ENCODE measurements around the gene IPO4. TPM values are rescaled to one million over a fixed set of nuclear protein-coding genes. Genes with fewer than 3 reads are reported as not detected.

Gene IPO4
- total and polyA plus RNA-seq, 2 of the 13 experiments (the other 11 are each of a cell fraction or from before 2014, with no cell fraction given) = 39.0 to 179 TPM

DNA sequence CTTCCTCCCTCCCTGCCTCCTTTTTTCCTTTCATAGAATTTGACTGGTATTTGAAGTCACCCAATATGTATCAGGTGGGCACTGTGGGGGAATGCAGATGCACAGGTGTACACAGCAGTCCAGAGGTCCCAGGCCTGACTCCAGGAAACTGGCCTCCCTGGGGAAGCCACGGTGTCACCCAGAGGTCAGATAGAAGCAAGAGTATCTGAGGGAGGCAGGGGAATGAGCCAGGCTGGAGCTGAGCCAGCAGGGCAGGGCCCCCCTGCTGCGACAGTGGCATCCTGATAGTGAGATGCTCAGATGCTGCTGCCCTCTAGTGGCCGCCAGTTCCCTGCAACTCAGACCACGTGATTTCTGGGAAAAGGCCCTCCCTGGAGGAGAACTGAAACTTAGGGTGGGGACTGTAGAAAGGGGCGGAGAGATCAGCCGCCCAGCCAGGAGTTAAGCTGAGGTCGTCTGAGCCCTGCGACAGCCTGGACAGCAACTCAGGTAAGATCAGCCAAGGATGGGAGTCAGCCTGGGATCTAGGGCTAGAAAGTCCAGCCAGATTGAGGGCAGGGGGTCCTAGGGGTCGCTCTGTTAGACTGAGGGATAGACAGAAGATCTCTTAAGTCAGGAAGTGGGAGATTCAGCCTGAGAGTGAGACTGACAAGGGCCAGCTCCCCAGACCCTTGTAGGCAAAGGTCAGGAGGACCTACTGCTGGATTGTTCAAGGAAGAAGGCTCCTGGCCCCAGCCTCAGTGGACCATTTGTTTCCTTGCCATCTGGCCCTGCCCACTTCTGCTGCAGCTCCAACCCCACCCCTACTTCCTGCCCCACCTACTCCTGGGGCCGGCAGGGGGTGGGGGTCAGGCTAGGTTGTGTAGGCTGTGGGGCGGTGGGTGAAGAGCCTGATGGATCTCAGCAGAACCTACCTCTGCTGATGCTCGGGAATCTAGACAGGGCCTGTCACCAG is 27.5 kb downstream of the IPO4 start, which contains the start of gene IRF9 (continued):
- TF ChIP-seq PHF8 (CRISPR knock-in tag; IDR thresholded peaks at IDR 0.05) (peak; percentile 81), CREM (IDR thresholded peaks at IDR 0.05) (peak; percentile 77), CREM (CRISPR knock-in tag; IDR thresholded peaks at IDR 0.05) (no peak; the same call in 1 of the 2 replicates), ZNF558 (CRISPR knock-in tag; IDR thresholded peaks at IDR 0.05; ENCODE audit: borderline replicate concordance) (no peak), ZNF260 (CRISPR knock-in tag; IDR thresholded peaks at IDR 0.05; ENCODE audit: borderline replicate concordance, low read depth) (no peak; the same call in 1 of the 2 replicates), ZFP37 (CRISPR knock-in tag; IDR thresholded peaks at IDR 0.05; ENCODE audit: borderline replicate concordance) (peak; percentile 70; the same call in 1 of the 2 replicates), IKZF4 (CRISPR knock-in tag; IDR thresholded peaks at IDR 0.05; ENCODE audit: borderline replicate concordance, low read depth, not compliant biosample characterization) (peak; percentile 71), ATF7 (IDR thresholded peaks at IDR 0.05) (no peak), ATF7 (CRISPR knock-in tag; IDR thresholded peaks at IDR 0.05) (no peak), CC2D1A (CRISPR knock-in tag; IDR thresholded peaks at IDR 0.05) (no peak), ZNF317 (CRISPR knock-in tag; IDR thresholded peaks at IDR 0.05) (peak; percentile 88), ZNF251 (CRISPR knock-in tag; IDR thresholded peaks at IDR 0.05) (no peak), RORA (CRISPR knock-in tag; IDR thresholded peaks at IDR 0.05) (no peak), ZNF577 (CRISPR knock-in tag; IDR thresholded peaks at IDR 0.05; ENCODE audit: borderline replicate concordance, low read depth) (no peak), NR1H2 (CRISPR knock-in tag; IDR thresholded peaks at IDR 0.05; ENCODE audit: borderline replicate concordance, low read depth) (peak; percentile 62; the same call in 1 of the 2 replicates), FOXO4 (CRISPR knock-in tag; conservative IDR thresholded peaks at IDR 0.05) (no peak)
- TF ChIP-seq, protein P1, sequence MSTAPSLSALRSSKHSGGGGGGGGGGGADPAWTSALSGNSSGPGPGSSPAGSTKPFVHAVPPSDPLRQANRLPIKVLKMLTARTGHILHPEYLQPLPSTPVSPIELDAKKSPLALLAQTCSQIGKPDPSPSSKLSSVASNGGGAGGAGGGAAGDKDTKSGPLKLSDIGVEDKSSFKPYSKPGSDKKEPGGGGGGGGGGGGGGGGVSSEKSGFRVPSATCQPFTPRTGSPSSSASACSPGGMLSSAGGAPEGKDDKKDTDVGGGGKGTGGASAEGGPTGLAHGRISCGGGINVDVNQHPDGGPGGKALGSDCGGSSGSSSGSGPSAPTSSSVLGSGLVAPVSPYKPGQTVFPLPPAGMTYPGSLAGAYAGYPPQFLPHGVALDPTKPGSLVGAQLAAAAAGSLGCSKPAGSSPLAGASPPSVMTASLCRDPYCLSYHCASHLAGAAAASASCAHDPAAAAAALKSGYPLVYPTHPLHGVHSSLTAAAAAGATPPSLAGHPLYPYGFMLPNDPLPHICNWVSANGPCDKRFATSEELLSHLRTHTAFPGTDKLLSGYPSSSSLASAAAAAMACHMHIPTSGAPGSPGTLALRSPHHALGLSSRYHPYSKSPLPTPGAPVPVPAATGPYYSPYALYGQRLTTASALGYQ (CRISPR knock-in tag; IDR thresholded peaks at IDR 0.05) = peak; percentile 92; the same call in 1 of the 2 replicates
- TF ChIP-seq, protein P2, sequence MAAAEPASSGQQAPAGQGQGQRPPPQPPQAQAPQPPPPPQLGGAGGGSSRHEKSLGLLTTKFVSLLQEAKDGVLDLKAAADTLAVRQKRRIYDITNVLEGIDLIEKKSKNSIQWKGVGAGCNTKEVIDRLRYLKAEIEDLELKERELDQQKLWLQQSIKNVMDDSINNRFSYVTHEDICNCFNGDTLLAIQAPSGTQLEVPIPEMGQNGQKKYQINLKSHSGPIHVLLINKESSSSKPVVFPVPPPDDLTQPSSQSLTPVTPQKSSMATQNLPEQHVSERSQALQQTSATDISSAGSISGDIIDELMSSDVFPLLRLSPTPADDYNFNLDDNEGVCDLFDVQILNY (CRISPR knock-in tag; conservative IDR thresholded peaks at IDR 0.05) = 0 out of 2 replicates have a peak, but pooled peaks have one; percentile 33
- TF ChIP-seq, protein P3, sequence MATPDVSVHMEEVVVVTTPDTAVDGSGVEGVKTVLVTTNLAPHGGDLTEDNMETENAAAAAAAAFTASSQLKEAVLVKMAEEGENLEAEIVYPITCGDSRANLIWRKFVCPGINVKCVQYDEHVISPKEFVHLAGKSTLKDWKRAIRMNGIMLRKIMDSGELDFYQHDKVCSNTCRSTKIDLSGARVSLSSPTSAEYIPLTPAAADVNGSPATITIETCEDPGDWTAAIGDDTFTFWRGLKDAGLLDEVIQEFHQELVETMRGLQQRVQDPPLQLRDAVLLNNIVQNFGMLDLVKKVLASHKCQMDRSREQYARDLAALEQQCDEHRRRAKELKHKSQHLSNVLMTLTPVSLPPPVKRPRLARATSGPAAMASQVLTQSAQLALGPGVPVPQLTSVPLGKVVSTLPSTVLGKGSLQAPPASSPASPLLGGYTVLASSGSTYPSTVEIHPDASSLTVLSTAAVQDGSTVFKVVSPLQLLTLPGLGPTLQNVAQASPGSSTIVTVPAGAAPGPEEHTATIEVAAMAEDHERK (CRISPR knock-in tag; IDR thresholded peaks at IDR 0.05; ENCODE audit: low read depth) = peak; percentile 68; the same call in 1 of the 2 replicates
- TF ChIP-seq, protein P4, sequence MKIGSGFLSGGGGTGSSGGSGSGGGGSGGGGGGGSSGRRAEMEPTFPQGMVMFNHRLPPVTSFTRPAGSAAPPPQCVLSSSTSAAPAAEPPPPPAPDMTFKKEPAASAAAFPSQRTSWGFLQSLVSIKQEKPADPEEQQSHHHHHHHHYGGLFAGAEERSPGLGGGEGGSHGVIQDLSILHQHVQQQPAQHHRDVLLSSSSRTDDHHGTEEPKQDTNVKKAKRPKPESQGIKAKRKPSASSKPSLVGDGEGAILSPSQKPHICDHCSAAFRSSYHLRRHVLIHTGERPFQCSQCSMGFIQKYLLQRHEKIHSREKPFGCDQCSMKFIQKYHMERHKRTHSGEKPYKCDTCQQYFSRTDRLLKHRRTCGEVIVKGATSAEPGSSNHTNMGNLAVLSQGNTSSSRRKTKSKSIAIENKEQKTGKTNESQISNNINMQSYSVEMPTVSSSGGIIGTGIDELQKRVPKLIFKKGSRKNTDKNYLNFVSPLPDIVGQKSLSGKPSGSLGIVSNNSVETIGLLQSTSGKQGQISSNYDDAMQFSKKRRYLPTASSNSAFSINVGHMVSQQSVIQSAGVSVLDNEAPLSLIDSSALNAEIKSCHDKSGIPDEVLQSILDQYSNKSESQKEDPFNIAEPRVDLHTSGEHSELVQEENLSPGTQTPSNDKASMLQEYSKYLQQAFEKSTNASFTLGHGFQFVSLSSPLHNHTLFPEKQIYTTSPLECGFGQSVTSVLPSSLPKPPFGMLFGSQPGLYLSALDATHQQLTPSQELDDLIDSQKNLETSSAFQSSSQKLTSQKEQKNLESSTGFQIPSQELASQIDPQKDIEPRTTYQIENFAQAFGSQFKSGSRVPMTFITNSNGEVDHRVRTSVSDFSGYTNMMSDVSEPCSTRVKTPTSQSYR (CRISPR knock-in tag; IDR thresholded peaks at IDR 0.05; ENCODE audit: borderline replicate concordance) = peak; percentile 80

All from HepG2 (cell line).